Adipocyte (in vitro differentiated cells): Measurements from ENCODE around the gene SLC7A6OS.
A peak's percentile ranks its signal among the peaks of the same experiment; 100 is the strongest.

Experiments used
- DNase-seq: peaks from one replicate; pipeline ENCODE4 v3.0.0-alpha.2; 2015; ENCODE audit warnings: low read depth
- H3K27me3 ChIP-seq: replicated peaks from 2 replicates; pipeline ENCODE4 v1.7.0; 2013; ENCODE audit warnings: mild to moderate bottlenecking, low read length, moderate library complexity; ENCODE audit not compliant: control insufficient read depth, insufficient read depth
- H3K36me3 ChIP-seq: 2 replicates; pipeline ENCODE4 v1.7.0; 2013; ENCODE audit warnings: low read length, mild to moderate bottlenecking, moderate library complexity; ENCODE audit not compliant: control insufficient read depth, insufficient read depth, severe bottlenecking
- H3K4me1 ChIP-seq: 2 replicates; pipeline ENCODE4 v1.7.0; 2013; ENCODE audit warnings: mild to moderate bottlenecking, low read length, moderate library complexity; ENCODE audit not compliant: control insufficient read depth, insufficient read depth
- H3K4me3 ChIP-seq: 2 replicates; pipeline ENCODE4 v1.7.0; 2013; ENCODE audit warnings: mild to moderate bottlenecking, low read length, moderate library complexity
- H3K9ac ChIP-seq: 2 replicates; pipeline ENCODE4 v1.7.0; 2013; ENCODE audit warnings: mild to moderate bottlenecking, low read length, moderate library complexity
- H3K9me3 ChIP-seq: 2 replicates; pipeline ENCODE4 v1.7.0; 2013; ENCODE audit warnings: mild to moderate bottlenecking, low read length, moderate library complexity; ENCODE audit not compliant: control insufficient read depth

SLC7A6OS gene

DNA sequence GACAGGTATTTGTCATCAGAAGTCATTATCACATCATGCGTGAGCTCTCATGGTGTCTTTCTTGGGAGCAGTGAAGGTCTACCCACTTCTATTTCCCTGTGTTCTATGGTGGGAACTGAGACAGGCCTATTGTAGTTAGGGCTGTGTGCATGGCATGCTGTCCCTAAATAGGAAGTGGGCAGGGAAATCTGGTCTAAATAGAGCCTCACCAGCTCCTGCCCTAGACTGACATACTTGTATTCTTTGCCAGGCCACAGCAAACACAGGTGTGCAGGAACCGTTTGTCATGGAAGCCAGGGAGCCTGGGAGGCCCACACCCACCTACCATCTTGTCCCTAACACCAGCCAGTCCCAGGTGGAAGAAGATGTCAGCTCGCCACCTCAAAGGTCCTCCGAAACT, 36.3 kb downstream of the SLC7A6OS start:
- H3K9me3 ChIP-seq: no peaks in the 10 kb centered on the region
- no peak overlapping the region for H3K4me3 ChIP-seq
- no peak overlapping the region for H3K9ac ChIP-seq
- H3K27me3 ChIP-seq: no peaks in the 10 kb centered on the region
- H3K4me1 ChIP-seq: peaks cover 68% of the 10 kb centered on the region
- no peak for DNase-seq
- peaks cover 66% of the 10 kb centered on the region for H3K36me3 ChIP-seq

DNA sequence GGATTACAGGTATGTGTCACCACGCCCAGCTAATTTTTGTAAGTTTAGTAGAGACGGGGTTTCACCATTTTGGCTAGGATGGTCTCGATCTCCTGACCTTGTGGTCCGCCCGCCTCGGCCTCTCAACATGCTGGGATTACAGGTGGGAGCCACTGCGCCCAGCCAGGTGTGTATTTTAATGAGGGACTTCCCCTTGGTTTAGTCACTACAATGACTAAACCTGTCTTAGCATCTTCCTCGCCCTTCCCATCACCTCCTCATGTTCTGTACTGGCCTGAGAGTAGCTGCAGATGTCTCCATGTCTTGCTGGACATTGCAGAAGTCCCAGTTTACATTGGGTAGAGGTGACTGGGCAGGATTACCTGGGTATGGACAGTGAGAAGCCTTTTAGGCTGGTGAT, 36.9 kb downstream of the SLC7A6OS start:
- DNase-seq: no peak
- Histone ChIP-seq H3K9me3 (no peaks in the 10 kb centered on the region), H3K36me3 (peaks cover 66% of the 10 kb centered on the region), H3K9ac (no peak overlapping the region), H3K4me1 (peaks cover 70% of the 10 kb centered on the region), H3K4me3 (no peak overlapping the region), H3K27me3 (no peaks in the 10 kb centered on the region)

DNA sequence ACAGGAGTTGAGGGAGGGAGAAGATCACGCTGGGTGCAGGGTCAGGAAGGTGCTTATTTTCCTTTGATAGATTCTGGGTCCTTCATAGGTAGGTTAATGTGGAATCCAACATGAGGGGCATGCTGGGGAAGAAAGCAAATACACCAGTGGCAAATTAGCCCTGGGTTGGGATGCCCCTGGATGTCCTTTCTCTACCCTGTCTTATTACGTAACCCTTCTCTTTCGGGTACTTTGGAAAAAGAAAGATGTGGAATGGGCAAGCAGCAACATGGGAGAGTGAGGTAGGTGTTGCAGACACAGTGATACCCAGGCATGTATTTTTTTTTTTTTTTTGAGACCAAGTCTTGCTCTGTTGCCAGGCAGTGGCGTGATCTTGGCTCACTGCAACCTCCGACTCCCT, 37.3 kb downstream of the SLC7A6OS start:
- H3K9ac ChIP-seq: no peak overlapping the region
- peaks cover 68% of the 10 kb centered on the region for H3K36me3 ChIP-seq

DNA sequence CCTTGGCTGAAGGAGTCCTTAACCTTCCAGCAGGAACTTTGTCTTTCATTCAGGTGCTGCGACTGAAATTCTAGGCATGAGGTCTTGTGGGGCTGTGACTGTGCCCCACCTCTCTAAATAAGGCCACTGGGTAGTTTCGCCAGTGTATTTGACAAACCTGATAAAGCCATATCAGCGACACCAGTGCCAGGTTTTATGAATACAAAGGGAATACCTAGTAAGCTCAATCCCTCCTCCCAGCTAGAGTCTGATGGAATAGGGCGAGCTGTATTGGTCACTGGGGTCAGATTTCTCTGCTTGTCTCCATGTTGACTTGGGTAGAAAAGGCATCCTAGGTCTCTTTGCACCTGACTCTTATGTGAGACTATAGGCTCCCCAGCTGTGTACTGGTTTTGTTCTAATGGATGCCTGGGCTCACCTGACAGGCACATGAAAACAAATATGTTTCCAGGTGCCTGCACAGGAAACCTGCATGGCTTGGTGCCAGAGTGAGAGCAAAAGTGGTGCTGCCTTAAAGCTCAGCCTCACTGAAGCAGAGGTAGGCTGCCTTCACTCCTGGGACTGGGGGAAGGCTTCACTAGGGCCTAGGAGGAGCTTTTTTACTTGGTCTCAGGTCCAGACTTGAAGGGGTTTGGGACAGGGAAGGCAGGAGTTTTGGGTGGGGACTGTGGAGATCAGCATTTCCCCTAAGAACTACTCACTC, 38.1 kb downstream of the SLC7A6OS start:
- peak overlapping the region; percentile 9 for H3K9ac ChIP-seq
- no peak for DNase-seq
- H3K36me3 ChIP-seq: peaks cover 73% of the 10 kb centered on the region
- no peaks in the 10 kb centered on the region for H3K27me3 ChIP-seq
- no peak overlapping the region for H3K4me3 ChIP-seq
- no peaks in the 10 kb centered on the region for H3K9me3 ChIP-seq
- peaks cover 80% of the 10 kb centered on the region for H3K4me1 ChIP-seq

More for the DNA sequence above, 37.3 kb downstream of the SLC7A6OS start:
- no peak for DNase-seq
- Histone ChIP-seq H3K27me3 (no peaks in the 10 kb centered on the region), H3K9me3 (no peaks in the 10 kb centered on the region), H3K4me1 (peaks cover 72% of the 10 kb centered on the region), H3K4me3 (no peak overlapping the region)

DNA sequence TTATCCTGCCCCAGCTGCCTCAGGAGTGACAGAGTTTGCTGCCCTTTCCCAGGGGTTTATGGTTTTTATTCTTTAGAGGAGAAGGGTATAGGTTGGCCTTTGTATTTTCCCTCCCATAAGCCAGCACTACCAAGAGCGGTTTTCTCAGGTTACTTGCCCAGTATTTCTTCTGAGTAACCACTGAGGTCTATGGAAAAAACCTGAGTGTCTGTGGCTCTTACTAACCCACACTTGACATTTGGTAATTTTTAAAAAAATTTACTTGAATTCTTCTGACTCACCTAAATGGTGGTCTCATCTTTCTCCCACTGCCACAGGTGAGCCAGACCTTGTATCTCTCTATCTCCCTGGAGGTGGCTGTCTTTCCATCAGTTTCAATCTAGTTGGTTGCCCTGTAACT, 40.4 kb downstream of the SLC7A6OS start:
- Histone ChIP-seq H3K4me3 (no peak overlapping the region), H3K9ac (no peak overlapping the region), H3K9me3 (no peaks in the 10 kb centered on the region), H3K36me3 (peaks cover 70% of the 10 kb centered on the region), H3K27me3 (no peaks in the 10 kb centered on the region), H3K4me1 (peaks cover 70% of the 10 kb centered on the region)
- no peak for DNase-seq

- peaks cover 68% of the 10 kb centered on the region for H3K4me1 ChIP-seq
- DNase-seq: no peak
- peaks cover 66% of the 10 kb centered on the region for H3K36me3 ChIP-seq
Measured at GRCh38 chr16:68269793-68270192, 41.0 kb downstream of the SLC7A6OS start.

DNA sequence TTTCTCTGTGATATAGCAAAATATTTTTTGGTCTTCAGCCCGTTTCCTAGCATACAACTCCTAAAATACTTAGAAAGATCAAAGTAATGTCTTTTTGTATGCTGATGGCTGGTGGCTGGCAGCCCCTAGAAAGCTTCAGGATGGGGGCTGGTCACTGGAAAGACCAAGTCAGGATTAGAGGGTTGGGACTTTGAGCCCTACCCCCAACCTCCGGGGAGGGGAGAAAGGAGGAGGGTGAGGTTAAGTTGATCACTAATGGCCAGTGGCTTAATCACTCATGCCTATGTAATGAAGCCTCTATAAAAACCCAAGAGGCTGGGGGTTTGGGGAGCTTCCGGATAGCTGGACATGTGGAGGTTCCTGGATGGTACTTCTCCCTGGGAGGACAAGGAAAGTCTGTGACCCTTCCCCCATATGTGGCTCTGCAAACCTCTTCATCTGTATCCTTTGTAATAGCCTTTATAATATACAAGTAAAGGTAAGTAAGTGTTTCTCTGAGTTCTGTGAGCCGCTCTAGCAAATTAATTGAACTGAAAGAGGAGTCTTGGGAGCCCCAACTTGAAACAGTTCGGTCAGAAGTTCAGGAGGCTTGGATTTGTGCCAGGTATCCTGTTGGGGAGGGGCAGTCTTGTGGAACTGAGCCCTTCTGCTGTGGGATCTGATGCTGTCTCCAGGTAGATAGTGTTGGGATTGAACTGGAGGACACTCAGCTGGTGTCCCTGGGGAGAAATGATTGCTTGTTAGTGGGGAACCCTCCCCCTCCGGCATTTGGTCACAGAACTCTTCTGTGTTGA, 42.9 kb downstream of the SLC7A6OS start:
- Histone ChIP-seq H3K4me1 (peaks cover 56% of the 10 kb centered on the region), H3K27me3 (no peaks in the 10 kb centered on the region), H3K9me3 (no peaks in the 10 kb centered on the region), H3K9ac (peak overlapping the region; percentile 69), H3K36me3 (peaks cover 46% of the 10 kb centered on the region), H3K4me3 (peak overlapping the region; percentile 98)
- DNase-seq: no peak

More at GRCh38 chr16:68269793-68270192, 41.0 kb downstream of the SLC7A6OS start:
- Histone ChIP-seq H3K9ac (no peak overlapping the region), H3K27me3 (no peaks in the 10 kb centered on the region), H3K4me3 (no peak overlapping the region), H3K9me3 (no peaks in the 10 kb centered on the region)

- H3K9me3 ChIP-seq: no peaks in the 10 kb centered on the region
Measured at GRCh38 chr16:68265078-68265920, 45.4 kb downstream of the SLC7A6OS start.

GRCh38 chr16:68264128-68265077, 46.3 kb downstream of the SLC7A6OS start, which contains the start of gene SLC7A6:
Gene SLC7A6, plus strand, starts transcription at chr16:68264526. Its CDS starts 10,201 bp downstream, at chr16:68274727.
- peaks cover 31% of the 10 kb centered on the region for H3K36me3 ChIP-seq
- peak within 1 kb of the TSS; percentile 98 for H3K4me3 ChIP-seq
- H3K9ac ChIP-seq: peak within 1 kb of the TSS; percentile 100
- peak; percentile 92 for DNase-seq
- H3K27me3 ChIP-seq: no peaks in the 10 kb centered on the region
- peaks cover 33% of the 10 kb centered on the region for H3K4me1 ChIP-seq
- no peaks in the 10 kb centered on the region for H3K9me3 ChIP-seq

More at GRCh38 chr16:68265078-68265920, 45.4 kb downstream of the SLC7A6OS start:
- Histone ChIP-seq H3K4me1 (peaks cover 36% of the 10 kb centered on the region), H3K4me3 (peak overlapping the region; percentile 98), H3K9ac (peak overlapping the region; percentile 100), H3K36me3 (peaks cover 31% of the 10 kb centered on the region), H3K27me3 (no peaks in the 10 kb centered on the region)
- peak; percentile 83 for DNase-seq

DNA sequence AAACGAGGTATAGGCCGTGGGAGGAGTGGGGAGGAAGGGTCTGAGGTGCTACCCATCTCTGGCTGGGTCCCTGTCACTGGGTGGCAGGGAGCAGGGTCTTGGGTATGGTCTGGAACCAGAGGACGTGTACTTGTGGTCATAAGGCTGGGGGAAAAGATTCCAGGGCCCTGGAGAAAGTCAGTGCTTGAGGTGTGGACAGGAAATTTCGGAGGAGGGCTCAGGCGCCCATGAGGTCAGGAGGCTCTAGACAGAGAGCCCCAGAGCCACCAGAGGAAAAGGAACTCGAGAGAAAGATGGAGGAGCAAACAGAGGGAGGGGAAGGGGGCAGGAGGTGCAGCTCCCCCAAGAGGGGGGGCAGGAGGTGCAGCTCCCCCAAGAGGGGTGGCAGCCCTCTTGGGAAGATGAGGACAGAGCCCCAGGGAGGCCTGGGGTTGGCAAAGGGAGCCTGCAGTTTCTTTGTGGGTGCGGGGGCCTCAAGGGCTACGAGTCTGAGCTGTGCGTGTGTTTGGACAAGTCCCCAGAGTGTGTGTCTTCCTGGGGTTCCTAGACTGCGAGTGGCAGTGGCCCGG, 47.1 kb downstream of the SLC7A6OS start:
- no peak for DNase-seq
- Histone ChIP-seq H3K9me3 (no peaks in the 10 kb centered on the region), H3K4me1 (peaks cover 31% of the 10 kb centered on the region), H3K9ac (peak overlapping the region; percentile 100), H3K27me3 (no peaks in the 10 kb centered on the region), H3K4me3 (peak overlapping the region; percentile 98), H3K36me3 (peaks cover 28% of the 10 kb centered on the region)
